Fibroblast of lung (primary cell): Measurements from ENCODE around the gene SLC24A3.

Experiments used
- CTCF ChIP-seq, 2 donors: IDR thresholded peaks in 1 of 2; conservative IDR thresholded peaks in 1 of 2; 1 replicate in 1 of 2; 2 replicates in 1 of 2; pipeline ENCODE4 v1.5.1; 2011 to 2012; ENCODE audit warnings: low read length in 2 of 2, control low read depth in 1 of 2, inconsistent platforms in 1 of 2, low read depth in 1 of 2, mild to moderate bottlenecking in 1 of 2
- EZH2 ChIP-seq: IDR thresholded peaks from 2 replicates; pipeline ENCODE4 v1.5.1; 2012; ENCODE audit warnings: low read length, control low read depth, mild to moderate bottlenecking; ENCODE audit errors: missing control alignments

DNA sequence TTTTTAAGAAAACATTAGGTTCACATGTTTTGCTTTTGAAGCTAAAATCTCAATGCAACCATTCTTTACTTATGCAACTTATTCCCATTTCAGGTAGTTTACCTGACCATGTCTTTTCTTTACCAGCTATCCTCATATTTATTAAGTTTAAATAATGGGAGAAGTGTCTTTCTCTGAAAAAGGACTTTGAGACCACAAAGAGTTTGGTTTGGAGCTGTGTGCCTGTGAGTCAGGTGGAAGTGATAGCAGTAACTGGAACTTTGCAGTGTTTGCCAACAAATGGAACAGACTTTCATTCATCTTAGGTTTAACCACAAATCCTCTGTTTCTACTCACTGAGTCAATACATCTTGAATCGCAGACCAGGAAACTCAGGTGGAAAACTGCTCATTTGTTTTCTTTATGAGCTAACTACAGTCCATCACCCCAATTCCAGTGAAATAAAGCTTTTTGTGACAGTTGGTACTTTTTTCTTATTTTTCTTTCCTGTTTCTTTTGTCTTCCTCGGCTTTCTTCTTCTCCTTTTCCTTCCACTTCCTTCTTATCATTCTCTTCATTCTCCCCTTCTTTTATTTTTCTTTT lies 397.3 kb downstream of the SLC24A3 start:
- TF ChIP-seq CTCF (conservative IDR thresholded peaks at IDR 0.05 in 1 of 2, IDR thresholded peaks at IDR 0.05 in 1 of 2; ENCODE audit: low read depth in 1 of 2, low read length in 2 of 2) (no peak), EZH2 (no peak)
